HEK293T (cell line): Measurements from ENCODE around the gene DNMT3B.

Source experiments
- CTCF ChIA-PET: fragments of 350-600 bp; formaldehyde crosslinking; extraction: SDS; loops from one replicate; lab custom pipeline; 2021; ENCODE audit warnings: antibody characterized with exemption, inconsistent platforms; lab: Yijun Ruan, JAX
- POLR2A ChIA-PET: fragments of 350-600 bp; formaldehyde crosslinking; extraction: SDS; loops from one replicate; lab custom pipeline; 2020; ENCODE audit warnings: antibody characterized with exemption, inconsistent platforms; lab: Yijun Ruan, JAX
- DNase-seq: peaks from one replicate; pipeline ENCODE4 v3.0.0; 2012; ENCODE audit warnings: mixed read lengths; ENCODE audit errors: extremely low spot score
- ARNT ChIP-seq: fragments of 450-650 bp; IDR thresholded peaks from 2 replicates; pipeline ENCODE4 v1.6.1; 2017; ENCODE audit warnings: mild to moderate bottlenecking
- BHLHE40 ChIP-seq: fragments of 450-650 bp; IDR thresholded peaks from 2 replicates; pipeline ENCODE4 v1.6.1; 2016; ENCODE audit warnings: mild to moderate bottlenecking, moderate library complexity, borderline replicate concordance
- CTBP1 ChIP-seq: fragments of 450-650 bp; IDR thresholded peaks from 2 replicates; pipeline ENCODE4 v1.6.1; 2016; ENCODE audit warnings: borderline replicate concordance
- ELF4 ChIP-seq: fragments of 450-650 bp; IDR thresholded peaks from 2 replicates; pipeline ENCODE4 v1.6.1; 2017; ENCODE audit warnings: antibody characterized with exemption
- FOXA1 ChIP-seq: fragments of 450-650 bp; IDR thresholded peaks from 2 replicates; pipeline ENCODE4 v1.6.1; 2016; ENCODE audit warnings: mild to moderate bottlenecking
- FOXK2 ChIP-seq: fragments of 450-650 bp; IDR thresholded peaks from 2 replicates; pipeline ENCODE4 v1.6.1; 2016; ENCODE audit warnings: mild to moderate bottlenecking
- FOXM1 ChIP-seq: fragments of 450-650 bp; IDR thresholded peaks from 2 replicates; pipeline ENCODE4 v1.6.1; 2017; ENCODE audit warnings: mild to moderate bottlenecking, borderline replicate concordance
- HDGF ChIP-seq: fragments of 450-650 bp; IDR thresholded peaks from 2 replicates; pipeline ENCODE4 v1.6.1; 2017; ENCODE audit warnings: antibody characterized with exemption, borderline replicate concordance
- L3MBTL2 ChIP-seq: fragments of 450-650 bp; conservative IDR thresholded peaks from 2 replicates; pipeline ENCODE4 v1.6.1; 2016; ENCODE audit warnings: mild to moderate bottlenecking
- LEF1 ChIP-seq: fragments of 450-650 bp; IDR thresholded peaks from 2 replicates; pipeline ENCODE4 v1.6.1; 2017; ENCODE audit warnings: mild to moderate bottlenecking, borderline replicate concordance
- NFRKB ChIP-seq: fragments of 450-650 bp; IDR thresholded peaks from 2 replicates; pipeline ENCODE4 v1.6.1; 2016; ENCODE audit warnings: mild to moderate bottlenecking, moderate library complexity
- PKNOX1 ChIP-seq: fragments of 450-650 bp; IDR thresholded peaks from 2 replicates; pipeline ENCODE4 v1.6.1; 2016
- SP1 ChIP-seq: fragments of 450-650 bp; IDR thresholded peaks from 2 replicates; pipeline ENCODE4 v1.6.1; 2017
- SUZ12 ChIP-seq: fragments of 450-650 bp; IDR thresholded peaks from 2 replicates; pipeline ENCODE4 v1.6.1; 2016; ENCODE audit warnings: mild to moderate bottlenecking
- TARDBP ChIP-seq: fragments of 450-650 bp; IDR thresholded peaks from 2 replicates; pipeline ENCODE4 v1.6.1; 2016
- ZNF384 ChIP-seq: fragments of 450-650 bp; IDR thresholded peaks from 2 replicates; pipeline ENCODE4 v1.6.1; 2016

The DNMT3B gene

GRCh38 chr20:32737371-32738223, 24.6 kb upstream of the DNMT3B start:
- no peak for TF ChIP-seq CTBP1
- no peak for TF ChIP-seq ARNT
- no peak for TF ChIP-seq FOXA1
- no peak for TF ChIP-seq NFRKB
- TF ChIP-seq SP1: no peak
- no peak for TF ChIP-seq LEF1
- no peak for TF ChIP-seq FOXK2
- TF ChIP-seq PKNOX1: no peak
- CTCF ChIA-PET: no interaction called here
- POLR2A ChIA-PET: no interaction called here
- no peak for DNase-seq

- POLR2A ChIA-PET: interaction anchor here (1.6 kb wide), 1 partner anchor 76 kb away, joined by 3 read pairs; no protein-coding TSS in a partner anchor
- TF ChIP-seq NFRKB: no peak
- TF ChIP-seq ARNT: no peak
- no peak for TF ChIP-seq SUZ12
- no peak for TF ChIP-seq FOXA1
- no peak for TF ChIP-seq BHLHE40
- no peak for TF ChIP-seq TARDBP
- TF ChIP-seq HDGF: no peak
- TF ChIP-seq FOXM1: no peak
- no peak for TF ChIP-seq FOXK2
- no peak for TF ChIP-seq CTBP1
- no peak; the same call in 1 of the 2 replicates for TF ChIP-seq ZNF384
- no peak for TF ChIP-seq L3MBTL2
- no peak for TF ChIP-seq ELF4
- TF ChIP-seq SP1: no peak
- no peak for TF ChIP-seq PKNOX1
- TF ChIP-seq LEF1: no peak
- no peak for DNase-seq
- CTCF ChIA-PET: no interaction called here
Observed at GRCh38 chr20:32741151-32741550, 21.0 kb upstream of the DNMT3B start.

- ChIA-PET POLR2A (interaction anchor here (1.4 to 3.2 kb wide), 4 partner anchors 18 to 77 kb away, joined by 3 to 19 read pairs (median 8); partner anchors contain the start of gene DNMT3B), CTCF (interaction anchor here (0.7 to 2.5 kb wide), 2 partner anchors 35 to 281 kb away, joined by 3 to 7 read pairs; no protein-coding TSS in a partner anchor)
- DNase-seq: no peak
- no peak for TF ChIP-seq SP1
- TF ChIP-seq CTBP1: no peak
- no peak for TF ChIP-seq BHLHE40
- no peak for TF ChIP-seq PKNOX1
- no peak for TF ChIP-seq FOXK2
- no peak for TF ChIP-seq L3MBTL2
- TF ChIP-seq TARDBP: no peak
- no peak for TF ChIP-seq HDGF
- TF ChIP-seq FOXA1: no peak
- TF ChIP-seq LEF1: no peak
- TF ChIP-seq NFRKB: no peak
- no peak for TF ChIP-seq ZNF384
- no peak for TF ChIP-seq ARNT
- TF ChIP-seq SUZ12: no peak
Observed at GRCh38 chr20:32742322-32743236, 19.6 kb upstream of the DNMT3B start.

GRCh38 chr20:32743237-32744112, 18.7 kb upstream of the DNMT3B start, which contains the start of gene COMMD7:
TSS of gene COMMD7 (minus strand) at chr20:32743467. CDS start at chr20:32743391, 76 bp downstream.
- ChIA-PET CTCF (interaction anchor here (2.5 kb wide), 1 partner anchor 35 kb away, joined by 7 read pairs; no protein-coding TSS in a partner anchor), POLR2A (interaction anchor here (1.1 to 3.2 kb wide), 4 partner anchors 17 to 35 kb away, joined by 3 to 19 read pairs (median 8); partner anchors contain the start of gene DNMT3B)
- peak; percentile 43 for DNase-seq

More at GRCh38 chr20:32743237-32744112, 18.7 kb upstream of the DNMT3B start, which contains the start of gene COMMD7:
- TF ChIP-seq CTBP1 (no peak), TARDBP (no peak), SUZ12 (no peak), ARNT (no peak), FOXM1 (no peak), SP1 (no peak), ZNF384 (no peak), NFRKB (no peak), LEF1 (no peak), HDGF (no peak), FOXA1 (no peak), L3MBTL2 (no peak), BHLHE40 (no peak), FOXK2 (no peak), ELF4 (no peak), PKNOX1 (no peak)
